Ovary (tissue), 9 donors: Measurements from ENCODE around the gene NAALADL2. TPM values are rescaled to one million over a fixed set of nuclear protein-coding genes. Genes with fewer than 3 reads are reported as not detected.

ENCODE experiments used
- DNase-seq, 5 donors: peaks; one replicate each; pipeline ENCODE4 v3.0.0-alpha.2; 2019 to 2020
- H3K27ac ChIP-seq, 2 donors: fragments of 200-600 bp; one replicate each; pipeline versions ENCODE4 v1.5.1 to v1.8.0; 2019 to 2022
- H3K27me3 ChIP-seq: fragments of 200-600 bp; one replicate; pipeline ENCODE4 v1.8.0; 2022
- H3K36me3 ChIP-seq: fragments of 200-600 bp; sonication (generic); one replicate; pipeline ENCODE4 v1.5.1; 2019
- H3K4me1 ChIP-seq: one replicate; pipeline ENCODE4 v1.8.1; 2013; ENCODE audit warnings: mild to moderate bottlenecking, moderate library complexity; ENCODE audit not compliant: insufficient read depth
- H3K4me3 ChIP-seq: fragments of 200-600 bp; sonication (generic); one replicate; pipeline ENCODE4 v1.5.1; 2017
- H3K9me3 ChIP-seq, 2 donors: fragments of 200-600 bp in 1 of 2; sonication (generic) in 1 of 2; one replicate each; pipeline versions ENCODE4 v1.5.1 to v1.8.1; 2013 to 2019; ENCODE audit warnings: mild to moderate bottlenecking in 1 of 2, moderate library complexity in 1 of 2
- EP300 ChIP-seq: sonication (generic); formaldehyde crosslinking; IDR thresholded peaks from one replicate; pipeline ENCODE4 v1.6.1; 2017; ENCODE audit warnings: antibody characterized with exemption
- POLR2A ChIP-seq: fragments of 450-650 bp; IDR thresholded peaks from one replicate; pipeline ENCODE4 v1.6.1; 2017; ENCODE audit warnings: antibody characterized with exemption, mild to moderate bottlenecking, moderate library complexity
- WGBS, 3 donors: extraction: QIAGEN DNeasy Blood & Tissue Kit in 1 of 3; methylation state at CpG; one replicate each; pipeline versions ENCODE4 v1.1.5 to v1.1.7; 2013 to 2017; 5-methylcytosine and 5-hydroxymethylcytosine counted together
- intact Hi-C, 4 donors: fragments of 100-400 bp; cut with DNase I; formaldehyde crosslinking; loops; one replicate each; pipeline versions ENCODE4 v1.11.0 to v1.15.1; 2022 to 2023
- polyA plus RNA-seq, 2 donors: library from polyadenylated mRNA; stranded (reverse); fragments of 200-250 nt in 1 of 2; fragments of 350-450 nt in 1 of 2; fragmentation: Illumina TruSeq in 1 of 2; extraction: RNeasy Lipid Tissue Mini Kit (QIAGEN cat#74804) in 1 of 2; gene quantifications; one replicate each; pipeline ENCODE4 v1.2.3, GENCODE V29; 2013 to 2014
- total RNA-seq, 7 donors: library from RNA; depleted of rRNA in 2 of 7; stranded (reverse); fragments of >200 nt in 2 of 7; fragmentation: NEBNext Ultra II Directional in 3 of 7; extraction: Animal tissue kit (Norgen Biotek cat#: 25700) in 3 of 7; gene quantifications; one replicate each; pipeline versions ENCODE4 v1.1.0 to v1.2.4, GENCODE V29; 2016 to 2023
- TF ChIP-seq, protein P1 (sequence below), 3 donors: fragments of 450-650 bp in 2 of 3; fragments of 200-600 bp in 1 of 3; IDR thresholded peaks; one replicate each; pipeline versions ENCODE4 v1.5.1 to v1.8.0; 2016 to 2022; ENCODE audit warnings: antibody characterized with exemption in 3 of 3, mild to moderate bottlenecking in 1 of 3
- donor health status: DM: no; HTN: no; CAD: no; lungs with moderate emphysema.
- donor health status: DM: no; HTN: no; CAD: no.
- donor health status: Bipolar disorder and iron deficiency.
- donor health status: DM: yes; HTN: yes; CAD: no.
- donor health status: DM: no; HTN: no; CAD: no.
- donor health status: DM: yes; HTN: yes; CAD: no.

Gene NAALADL2
- total and polyA plus RNA-seq, 9 donors: 2.3 to 29.3 (median 15.2) TPM

DNA sequence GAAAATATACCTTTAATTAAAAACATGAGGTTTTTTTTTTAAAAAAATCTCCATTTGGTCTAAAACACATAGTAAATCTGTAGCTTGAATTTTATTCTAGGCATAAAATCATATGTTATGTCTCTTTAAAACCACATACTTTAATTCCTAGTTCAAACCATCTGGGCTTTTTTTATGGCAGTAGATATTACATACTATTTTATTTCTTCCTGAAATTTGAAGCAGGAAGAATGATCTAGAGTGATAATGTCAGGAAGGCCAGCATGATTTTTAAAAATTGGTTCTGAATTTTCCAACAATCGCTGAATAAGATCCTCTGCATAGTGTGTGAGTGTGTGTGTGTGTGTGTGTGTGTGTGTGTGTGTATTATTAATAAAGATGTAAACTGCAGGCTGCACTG lies 420.3 kb downstream of the NAALADL2 start:
- 81 to 85% (median 83%) methylated on average over 1 of the region's 1 CpG for WGBS, 3 donors
- no peaks in the 10 kb centered on the region for H3K4me1 ChIP-seq
- H3K9me3 ChIP-seq: no peaks in the 10 kb centered on the region
- H3K4me3 ChIP-seq: no peak overlapping the region
- intact Hi-C loops: no loop called here
- no peaks in the 10 kb centered on the region for H3K27me3 ChIP-seq
- no peaks in the 10 kb centered on the region for H3K36me3 ChIP-seq
- no peak overlapping the region for H3K27ac ChIP-seq
- TF ChIP-seq, protein P1, sequence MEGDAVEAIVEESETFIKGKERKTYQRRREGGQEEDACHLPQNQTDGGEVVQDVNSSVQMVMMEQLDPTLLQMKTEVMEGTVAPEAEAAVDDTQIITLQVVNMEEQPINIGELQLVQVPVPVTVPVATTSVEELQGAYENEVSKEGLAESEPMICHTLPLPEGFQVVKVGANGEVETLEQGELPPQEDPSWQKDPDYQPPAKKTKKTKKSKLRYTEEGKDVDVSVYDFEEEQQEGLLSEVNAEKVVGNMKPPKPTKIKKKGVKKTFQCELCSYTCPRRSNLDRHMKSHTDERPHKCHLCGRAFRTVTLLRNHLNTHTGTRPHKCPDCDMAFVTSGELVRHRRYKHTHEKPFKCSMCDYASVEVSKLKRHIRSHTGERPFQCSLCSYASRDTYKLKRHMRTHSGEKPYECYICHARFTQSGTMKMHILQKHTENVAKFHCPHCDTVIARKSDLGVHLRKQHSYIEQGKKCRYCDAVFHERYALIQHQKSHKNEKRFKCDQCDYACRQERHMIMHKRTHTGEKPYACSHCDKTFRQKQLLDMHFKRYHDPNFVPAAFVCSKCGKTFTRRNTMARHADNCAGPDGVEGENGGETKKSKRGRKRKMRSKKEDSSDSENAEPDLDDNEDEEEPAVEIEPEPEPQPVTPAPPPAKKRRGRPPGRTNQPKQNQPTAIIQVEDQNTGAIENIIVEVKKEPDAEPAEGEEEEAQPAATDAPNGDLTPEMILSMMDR (IDR thresholded peaks at IDR 0.05): no peak
- TF ChIP-seq POLR2A (no peak), EP300 (no peak)
- no peak for DNase-seq

- 81 to 87% (median 86%) methylated on average over 1 of the region's 1 CpG for WGBS, 3 donors
- no peak overlapping the region for H3K27ac ChIP-seq
- TF ChIP-seq, protein P1 (IDR thresholded peaks at IDR 0.05): no peak
- TF ChIP-seq EP300: no peak
- no peak for TF ChIP-seq POLR2A
These were observed 420.8 kb downstream of the NAALADL2 start for GRCh38 chr3:175279911-175280310.

DNA sequence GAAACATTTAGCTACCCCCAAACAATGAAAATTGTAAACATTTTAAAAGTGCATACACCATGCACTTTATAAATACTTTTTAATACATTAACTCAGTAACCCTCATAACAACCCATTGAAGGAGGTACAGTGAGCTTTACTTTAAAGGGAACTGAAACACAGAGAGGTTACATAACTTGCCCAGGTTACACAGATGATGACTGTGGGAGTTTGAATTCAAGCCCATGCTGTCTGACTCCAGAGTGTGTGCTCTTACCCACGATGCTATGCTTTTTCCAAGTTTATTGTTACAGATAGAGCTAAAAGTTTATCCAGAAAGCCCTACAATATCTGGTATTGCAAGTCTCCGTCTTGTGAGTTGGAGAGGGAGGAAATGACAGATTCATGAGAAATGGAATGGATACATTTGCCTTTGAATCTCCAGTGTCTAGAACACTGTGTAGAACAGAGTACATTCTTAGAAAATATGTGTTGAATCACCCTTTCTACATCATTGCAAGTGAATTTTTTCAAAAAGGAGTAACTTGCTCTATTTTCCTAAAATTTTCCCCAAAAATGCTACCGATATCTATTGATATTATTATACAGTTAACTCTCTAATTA lies 428.3 kb downstream of the NAALADL2 start:
- Histone ChIP-seq H3K27ac (no peak overlapping the region), H3K9me3 (no peaks in the 10 kb centered on the region), H3K4me3 (no peak overlapping the region), H3K27me3 (no peaks in the 10 kb centered on the region), H3K4me1 (peaks cover 2% of the 10 kb centered on the region), H3K36me3 (no peaks in the 10 kb centered on the region)
- DNase-seq: no peak
- WGBS, 3 donors: 71 to 83% (median 81%) methylated on average over 3 of the region's 3 CpGs
- TF ChIP-seq EP300 (no peak), POLR2A (no peak)
- TF ChIP-seq, protein P1 (IDR thresholded peaks at IDR 0.05): no peak
- intact Hi-C loops: no loop called here

More at GRCh38 chr3:175279911-175280310, 420.8 kb downstream of the NAALADL2 start:
- H3K27me3 ChIP-seq: no peaks in the 10 kb centered on the region
- intact Hi-C loops: no loop called here
- no peaks in the 10 kb centered on the region for H3K9me3 ChIP-seq
- H3K36me3 ChIP-seq: no peaks in the 10 kb centered on the region
- no peak for DNase-seq
- H3K4me3 ChIP-seq: no peak overlapping the region
- H3K4me1 ChIP-seq: no peaks in the 10 kb centered on the region

GRCh38 chr3:175288621-175289020 lies 429.5 kb downstream of the NAALADL2 start:
- intact Hi-C loops: no loop called here
- DNase-seq: no peak
- 55 to 59% (median 57%) methylated on average over 4 of the region's 4 CpGs for WGBS, 3 donors
- peaks cover 2% of the 10 kb centered on the region for H3K4me1 ChIP-seq
- no peaks in the 10 kb centered on the region for H3K27me3 ChIP-seq
- H3K27ac ChIP-seq: no peak overlapping the region
- no peaks in the 10 kb centered on the region for H3K36me3 ChIP-seq
- H3K4me3 ChIP-seq: no peak overlapping the region
- no peaks in the 10 kb centered on the region for H3K9me3 ChIP-seq
- TF ChIP-seq, protein P1 (IDR thresholded peaks at IDR 0.05): no peak
- TF ChIP-seq POLR2A: no peak
- no peak for TF ChIP-seq EP300
